Left kidney (tissue), 2 donors: Measurements from ENCODE around the gene MACF1. TPM values are rescaled to one million over a fixed set of nuclear protein-coding genes. Genes with fewer than 3 reads are reported as not detected.
"Not testable (repeated sequence)": the region's sequence is repeated elsewhere in the genome, so short reads cannot be mapped to it uniquely, and the experiment has no call there.

ENCODE experiments used
- DNase-seq: peaks from one replicate; pipeline ENCODE4 v3.0.0-alpha.2; 2013
- polyA plus RNA-seq: library from polyadenylated mRNA; unstranded; fragments of 120-200 nt; gene quantifications from one replicate; pipeline ENCODE4 v1.2.1, GENCODE V29; 2013; ENCODE audit not compliant: insufficient read length

The MACF1 gene
- polyA plus RNA-seq, 1 donor, result 327 TPM

DNA sequence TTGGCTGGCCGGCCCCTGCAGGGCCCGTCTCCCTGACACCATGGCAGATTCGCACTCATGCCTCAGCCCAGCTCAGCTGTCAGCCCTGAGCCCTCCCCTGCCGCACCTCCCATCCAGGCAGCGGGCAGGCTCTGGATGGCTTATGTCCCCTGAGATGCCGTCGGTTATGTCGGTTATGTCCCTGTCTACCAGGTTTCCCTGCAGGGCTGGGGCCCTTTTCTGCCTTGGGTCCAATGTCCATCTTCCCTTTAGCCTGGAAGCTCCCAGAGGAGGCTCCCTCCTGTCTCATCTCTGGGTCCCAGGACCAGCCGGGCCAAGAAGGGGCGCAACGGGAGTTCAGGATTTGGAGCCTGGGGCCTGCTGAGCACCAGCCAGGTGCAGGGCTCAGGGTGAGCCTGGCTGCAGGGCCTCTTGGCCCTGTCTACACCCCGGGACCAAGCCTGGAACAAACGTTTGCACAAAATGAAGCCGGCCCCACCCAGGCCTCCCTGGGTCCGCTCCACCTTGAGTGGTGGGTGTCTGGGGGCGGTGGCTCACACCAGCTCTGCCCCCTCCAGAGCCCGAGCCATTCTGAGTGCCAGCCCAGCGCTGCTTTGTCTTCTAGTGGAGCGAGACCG, 306.2 kb downstream of the MACF1 start:
- DNase-seq, result not testable (repeated sequence)

DNA sequence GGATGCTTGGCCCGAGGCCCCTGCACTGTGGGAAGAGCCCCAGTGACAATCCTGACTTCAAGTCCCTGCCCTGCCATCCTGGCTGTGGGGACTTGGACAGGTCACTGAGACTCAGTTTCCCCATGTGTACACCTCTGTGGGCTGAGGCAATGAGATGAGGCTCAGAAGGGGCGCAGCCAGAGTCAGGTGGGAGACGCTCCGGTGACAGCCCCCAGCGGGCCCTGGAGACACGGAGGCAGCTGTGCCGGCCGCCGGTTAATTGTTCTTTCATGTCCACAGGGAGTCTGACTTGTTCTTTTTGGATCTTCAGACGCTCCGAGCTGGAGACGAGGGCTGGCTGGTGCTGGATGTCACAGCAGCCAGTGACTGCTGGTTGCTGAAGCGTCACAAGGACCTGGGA, 307.0 kb downstream of the MACF1 start:
- DNase-seq, result not testable (repeated sequence)

DNA sequence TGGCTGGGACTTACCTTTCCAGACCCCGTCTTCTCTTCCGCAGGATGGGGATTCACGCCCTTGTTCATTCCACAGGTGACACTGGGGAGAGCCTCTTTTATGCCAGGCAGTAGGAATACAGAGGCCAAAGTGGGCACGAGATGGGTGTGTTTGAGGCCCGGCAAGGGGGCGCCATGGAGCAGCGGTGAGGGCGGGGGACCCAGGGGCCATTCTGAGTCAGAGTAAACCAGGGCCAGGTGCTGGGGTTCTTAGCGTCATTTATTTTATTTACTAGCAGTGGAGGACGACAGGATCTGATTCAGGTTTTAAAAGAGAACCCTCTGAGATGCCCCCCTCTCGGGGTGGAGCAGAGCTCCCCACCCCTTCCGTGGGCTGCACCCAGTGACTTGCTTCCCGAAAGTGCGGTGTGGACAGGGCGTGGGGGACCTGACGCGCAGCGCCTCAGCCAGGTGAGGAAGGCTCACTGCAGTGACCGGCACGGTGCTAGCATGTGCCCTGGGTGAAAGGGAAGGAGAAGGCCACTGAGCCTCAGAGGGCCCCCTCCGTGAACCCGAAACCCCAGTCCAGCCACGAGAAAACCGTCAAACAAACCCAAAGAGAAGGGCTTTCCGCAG, 307.8 kb downstream of the MACF1 start:
- not testable (repeated sequence) for DNase-seq

DNA sequence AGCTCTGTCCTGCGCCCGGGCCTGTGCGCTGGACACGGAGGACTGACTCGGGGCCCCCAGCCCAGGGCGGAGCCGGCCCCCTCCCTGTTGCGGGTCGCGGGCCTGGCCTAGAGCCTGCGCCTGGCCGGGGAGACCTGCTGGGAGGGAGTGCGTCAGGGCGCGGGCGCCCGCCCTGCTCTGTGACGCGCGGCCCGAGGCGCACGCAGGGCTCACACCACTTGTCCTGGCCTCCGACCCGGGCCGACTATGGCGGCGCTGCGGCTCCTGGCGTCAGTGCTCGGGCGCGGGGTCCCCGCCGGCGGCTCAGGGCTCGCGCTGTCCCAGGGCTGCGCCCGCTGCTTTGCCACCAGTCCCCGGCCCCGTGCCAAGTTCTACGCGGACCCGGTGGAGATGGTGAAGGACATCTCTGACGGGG, 310.2 kb downstream of the MACF1 start:
- not testable (repeated sequence) for DNase-seq

DNA sequence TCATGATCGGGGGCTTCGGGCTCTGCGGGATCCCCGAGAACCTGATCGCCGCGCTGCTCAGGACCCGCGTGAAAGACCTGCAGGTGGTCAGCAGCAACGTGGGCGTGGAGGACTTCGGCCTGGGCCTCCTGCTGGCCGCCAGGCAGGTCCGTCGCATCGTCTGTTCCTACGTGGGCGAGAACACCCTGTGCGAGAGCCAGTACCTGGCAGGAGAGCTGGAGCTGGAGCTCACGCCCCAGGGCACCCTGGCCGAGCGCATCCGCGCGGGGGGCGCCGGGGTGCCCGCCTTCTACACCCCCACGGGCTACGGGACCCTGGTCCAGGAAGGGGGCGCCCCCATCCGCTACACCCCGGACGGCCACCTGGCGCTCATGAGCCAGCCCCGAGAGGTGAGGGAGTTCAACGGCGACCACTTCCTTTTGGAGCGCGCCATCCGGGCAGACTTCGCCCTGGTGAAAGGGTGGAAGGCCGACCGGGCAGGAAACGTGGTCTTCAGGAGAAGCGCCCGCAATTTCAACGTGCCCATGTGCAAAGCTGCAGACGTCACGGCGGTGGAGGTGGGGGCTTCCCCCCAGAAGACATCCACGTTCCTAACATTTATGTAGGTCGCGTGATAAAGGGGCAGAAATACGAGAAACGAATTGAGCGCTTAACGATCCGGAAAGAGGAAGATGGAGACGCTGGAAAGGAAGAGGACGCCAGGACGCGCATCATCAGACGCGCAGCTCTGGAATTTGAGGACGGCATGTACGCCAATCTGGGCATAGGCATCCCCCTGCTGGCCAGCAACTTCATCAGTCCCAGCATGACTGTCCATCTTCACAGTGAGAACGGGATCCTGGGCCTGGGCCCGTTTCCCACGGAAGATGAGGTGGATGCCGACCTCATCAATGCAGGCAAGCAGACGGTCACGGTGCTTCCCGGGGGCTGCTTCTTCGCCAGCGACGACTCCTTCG, 310.9 kb downstream of the MACF1 start:
- not testable (repeated sequence) for DNase-seq

DNA sequence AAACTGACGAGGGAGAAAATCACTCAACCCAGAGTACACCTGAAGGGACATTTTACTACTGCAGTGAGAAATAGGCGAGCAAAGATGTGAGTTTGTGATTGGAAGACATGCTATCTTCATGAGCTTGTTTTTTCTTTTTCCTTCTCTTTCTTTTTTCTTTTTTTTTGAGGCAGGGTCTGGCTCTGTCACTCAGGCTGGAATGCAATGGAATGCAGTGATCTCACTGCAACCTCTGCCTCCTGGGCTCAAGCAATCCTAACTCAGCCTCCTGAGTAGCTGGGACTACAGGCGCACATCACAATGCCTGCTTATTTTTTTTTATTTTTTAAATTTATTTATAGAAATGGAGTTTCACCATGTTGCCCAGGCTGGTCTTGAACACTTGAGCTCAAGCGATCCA, 312.3 kb downstream of the MACF1 start:
- not testable (repeated sequence) for DNase-seq

DNA sequence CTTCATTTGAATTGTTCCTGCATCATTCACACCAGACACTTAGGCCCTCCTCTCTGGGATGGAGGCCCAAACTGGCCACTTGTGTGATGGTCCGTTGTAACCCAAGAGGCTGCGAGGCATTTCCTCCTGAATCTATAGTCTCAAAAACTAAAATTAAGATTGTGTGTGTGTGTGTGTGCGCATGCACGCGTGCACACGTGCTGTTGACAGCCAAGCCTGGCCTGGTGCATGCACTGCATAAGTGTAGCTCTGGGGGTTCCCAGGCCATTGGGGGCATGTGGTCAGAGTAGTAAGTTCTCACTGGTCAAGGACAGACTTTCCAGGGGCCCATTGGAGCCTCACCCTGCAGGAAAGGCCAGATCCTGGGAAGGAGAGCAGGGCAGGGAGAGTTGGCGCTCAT, 313.4 kb downstream of the MACF1 start:
- DNase-seq, result not testable (repeated sequence)

DNA sequence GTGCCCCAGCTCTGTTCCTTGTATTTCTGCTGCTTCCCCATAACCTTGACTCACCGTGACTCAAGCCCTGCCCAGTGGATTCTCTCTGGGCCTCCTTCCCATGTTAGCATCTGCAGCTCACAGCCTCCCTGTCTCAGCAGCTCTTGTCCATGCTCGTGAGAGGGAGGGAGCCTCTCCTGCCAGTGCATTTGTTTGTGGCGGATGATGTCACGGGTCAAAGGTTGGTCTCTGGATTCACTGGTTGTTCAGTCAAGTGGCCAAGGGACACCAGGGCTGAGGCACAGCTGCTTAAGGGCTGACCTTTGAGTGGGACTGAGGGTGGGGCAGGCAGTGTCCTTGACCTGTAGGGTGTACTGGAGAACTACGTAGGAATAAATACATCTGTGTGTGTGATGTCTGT, 314.9 kb downstream of the MACF1 start:
- not testable (repeated sequence) for DNase-seq

DNA sequence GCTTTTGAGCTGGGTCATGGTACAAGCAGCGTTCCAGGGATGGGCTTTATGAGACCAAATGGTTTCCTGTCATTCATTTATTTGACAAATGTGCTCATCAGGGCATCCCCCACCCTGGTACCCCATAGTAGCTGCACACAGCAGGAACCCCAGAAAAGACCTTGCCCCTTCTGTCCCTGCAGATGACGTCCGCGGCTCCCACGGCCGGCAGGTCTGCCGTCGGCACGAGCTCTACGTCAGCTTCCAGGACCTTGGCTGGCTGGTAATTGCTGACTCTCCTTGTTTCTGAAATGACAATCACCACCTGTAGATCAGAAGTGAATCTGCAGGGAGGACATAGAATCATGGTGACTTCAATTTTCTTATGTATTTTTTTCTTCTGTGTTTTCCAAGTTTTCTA, 317.7 kb downstream of the MACF1 start:
- DNase-seq, result not testable (repeated sequence)

DNA sequence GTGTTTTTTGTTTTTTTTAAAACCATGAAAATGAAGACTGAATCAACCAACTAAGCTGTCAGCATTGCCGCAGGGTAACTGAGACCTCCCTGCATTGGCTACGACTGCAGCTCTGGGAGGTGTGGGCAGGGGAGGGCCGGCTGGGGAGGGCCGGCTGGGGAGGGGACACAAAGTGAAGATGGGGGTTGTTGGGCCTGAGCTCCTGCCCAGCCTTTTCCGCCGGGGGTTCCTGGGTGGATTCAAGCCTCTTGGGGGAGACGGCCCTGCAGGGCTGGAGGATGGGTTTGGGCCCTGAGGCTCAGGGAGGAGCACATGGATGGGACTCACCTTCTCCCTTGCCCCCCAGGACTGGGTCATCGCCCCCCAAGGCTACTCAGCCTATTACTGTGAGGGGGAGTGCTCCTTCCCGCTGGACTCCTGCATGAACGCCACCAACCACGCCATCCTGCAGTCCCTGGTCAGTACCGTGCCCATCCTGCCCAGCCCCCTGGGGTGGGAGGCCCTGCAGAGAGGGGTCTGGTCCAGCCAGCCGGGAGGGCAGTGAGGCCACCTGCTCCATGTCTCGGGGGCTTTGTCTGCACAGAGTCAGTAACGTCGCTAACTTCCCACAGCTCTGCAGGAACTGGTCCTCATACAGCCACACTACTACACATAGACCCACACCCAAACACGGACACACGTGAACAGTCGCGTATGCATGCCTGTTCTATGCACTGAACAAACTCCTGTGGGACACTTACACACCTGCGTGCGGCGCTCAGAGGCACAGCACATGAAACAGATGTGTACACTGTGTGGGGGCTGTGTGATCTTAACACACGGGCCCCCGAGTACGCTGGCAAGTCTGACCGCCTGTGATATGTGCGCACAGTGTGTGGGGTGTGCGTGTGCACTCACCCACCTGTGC, 318.4 kb downstream of the MACF1 start:
- DNase-seq, result no peak

DNA sequence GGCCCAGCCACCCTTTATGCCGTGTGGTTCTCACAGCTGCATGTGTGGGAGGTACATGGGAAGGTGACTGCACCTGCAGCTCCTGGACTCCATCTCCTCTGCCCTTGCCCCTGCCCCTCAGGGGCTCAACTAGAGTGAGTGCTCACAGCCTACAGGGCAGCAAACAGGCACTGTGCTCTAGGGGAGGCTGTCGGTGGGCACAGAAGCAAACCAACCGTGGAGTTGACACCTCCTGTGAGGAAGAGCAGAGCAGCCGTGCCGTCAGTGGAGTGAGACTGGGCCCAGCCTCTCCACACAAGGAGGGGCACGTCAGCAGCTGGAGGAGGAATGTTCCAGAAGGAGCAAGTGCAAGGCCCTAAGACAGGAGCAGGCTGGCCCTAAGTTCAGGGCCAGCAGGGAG, 319.7 kb downstream of the MACF1 start:
- DNase-seq, result no peak

DNA sequence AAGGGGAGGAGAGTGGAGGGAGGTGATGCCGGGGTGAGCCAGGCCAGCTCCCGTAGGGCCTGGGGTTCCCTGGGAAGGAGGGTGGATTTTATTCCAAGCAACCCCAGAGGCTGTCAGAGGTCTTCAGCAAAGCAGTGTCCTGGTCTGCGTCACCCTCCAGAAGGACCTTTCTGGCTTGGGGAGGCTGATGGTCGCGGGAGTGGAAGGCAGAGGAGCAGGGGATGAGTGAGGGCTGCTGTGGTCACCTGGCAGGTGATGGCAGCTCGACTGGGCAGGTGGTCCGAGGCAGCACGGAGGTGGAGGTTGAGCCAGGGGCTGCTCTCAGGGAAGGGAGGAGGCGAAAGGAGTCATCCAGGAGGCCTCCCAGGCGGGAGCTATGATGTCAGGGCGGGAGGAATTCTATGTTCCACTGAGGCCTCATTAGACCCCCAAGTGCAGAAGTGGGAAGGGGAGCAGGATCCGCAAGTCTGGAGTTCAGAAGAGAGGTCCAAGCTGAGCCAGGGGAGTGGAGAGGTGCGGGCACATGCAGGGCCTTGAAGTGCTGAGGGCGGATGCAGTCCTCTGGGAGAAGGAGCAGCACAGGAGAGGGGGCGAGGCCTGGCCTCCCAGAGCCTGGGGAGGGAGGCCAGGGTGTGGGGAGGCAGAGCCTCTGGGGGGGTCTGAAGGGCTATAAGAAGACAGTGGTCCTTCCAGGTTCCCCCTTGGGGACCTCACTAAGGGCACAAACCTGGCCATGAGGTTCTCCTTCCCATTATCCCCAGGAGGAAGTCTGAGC, 320.3 kb downstream of the MACF1 start:
- no peak for DNase-seq

DNA sequence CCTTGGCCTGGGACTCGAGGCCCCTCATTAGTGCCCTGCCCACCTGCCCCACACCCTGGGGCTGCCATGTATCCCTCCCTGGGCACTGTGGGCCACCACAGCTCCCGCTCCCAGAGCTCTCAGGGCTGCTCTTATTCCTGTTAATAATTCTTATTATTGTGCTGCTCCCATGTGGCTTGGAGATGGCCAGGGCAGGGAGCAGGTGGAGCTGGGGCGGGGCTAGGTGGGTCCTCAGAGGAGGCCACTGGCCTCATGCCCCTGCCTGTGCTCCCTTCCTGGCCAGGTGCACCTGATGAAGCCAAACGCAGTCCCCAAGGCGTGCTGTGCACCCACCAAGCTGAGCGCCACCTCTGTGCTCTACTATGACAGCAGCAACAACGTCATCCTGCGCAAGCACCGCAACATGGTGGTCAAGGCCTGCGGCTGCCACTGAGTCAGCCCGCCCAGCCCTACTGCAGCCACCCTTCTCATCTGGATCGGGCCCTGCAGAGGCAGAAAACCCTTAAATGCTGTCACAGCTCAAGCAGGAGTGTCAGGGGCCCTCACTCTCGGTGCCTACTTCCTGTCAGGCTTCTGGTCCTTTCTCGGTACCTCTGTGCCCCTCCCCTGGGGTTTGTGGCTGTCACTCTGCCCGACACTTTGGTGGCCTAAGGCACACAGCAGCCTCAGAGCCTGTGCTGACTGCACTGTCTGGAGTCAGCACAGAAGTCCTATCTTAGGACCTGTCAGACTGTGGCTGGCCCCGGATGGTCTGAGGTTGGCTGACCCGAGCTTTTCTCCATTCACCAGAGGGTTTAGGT, 321.1 kb downstream of the MACF1 start:
- DNase-seq, result no peak

DNA sequence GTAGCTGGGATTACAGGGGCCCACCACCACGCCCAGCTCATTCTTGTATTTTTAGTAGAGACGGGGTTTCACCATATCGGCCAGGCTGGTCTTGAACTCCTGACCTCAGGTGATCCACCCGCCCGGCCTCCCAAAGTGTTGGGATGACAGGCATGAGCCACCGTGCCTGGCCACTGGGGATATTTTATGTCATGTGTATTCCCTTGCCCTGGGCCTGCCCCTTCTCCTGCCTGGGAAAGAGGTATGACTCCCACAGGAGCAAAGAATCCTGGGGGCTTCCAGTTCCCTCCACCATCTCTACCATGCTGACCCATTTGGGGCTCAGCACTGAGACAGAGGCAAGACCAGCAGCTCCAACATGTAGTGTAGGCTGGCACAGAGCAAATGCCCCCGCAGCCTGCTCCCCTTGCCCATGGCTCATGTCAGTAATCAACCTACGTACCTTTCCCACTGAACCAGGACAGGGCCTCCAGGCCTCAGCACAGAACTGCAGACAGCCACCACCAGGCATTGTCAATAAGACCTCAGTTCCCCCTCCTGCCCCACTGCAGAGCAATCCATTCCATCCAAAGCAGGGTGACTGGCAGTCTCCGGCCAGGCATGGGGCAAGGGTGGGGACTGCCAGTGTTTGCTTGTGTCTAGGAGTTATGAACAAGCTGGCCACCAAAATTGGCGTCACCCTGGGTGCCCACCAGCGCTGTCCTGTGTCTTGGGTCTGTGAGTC, 322.1 kb downstream of the MACF1 start:
- no peak for DNase-seq

DNA sequence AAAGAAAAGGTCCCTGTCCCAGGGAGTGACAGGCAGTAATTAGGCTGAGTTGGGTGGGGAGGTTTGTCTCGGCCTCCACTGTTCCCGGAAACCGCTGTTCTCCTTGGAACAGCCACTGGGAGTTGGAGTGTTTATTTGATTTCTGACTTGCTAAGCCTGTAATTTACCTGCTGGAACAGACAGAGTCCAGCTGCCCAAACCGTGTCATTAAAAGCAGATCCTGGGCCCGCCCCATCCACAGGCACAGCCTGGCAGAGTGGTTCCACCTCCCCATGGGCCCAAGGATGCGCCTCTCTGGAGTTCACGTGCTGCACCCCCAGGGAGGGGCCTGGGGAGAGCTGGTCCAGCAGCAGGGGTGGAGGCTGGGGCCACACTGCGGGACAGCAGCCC, 322.7 kb downstream of the MACF1 start:
- DNase-seq, result not testable (repeated sequence)

DNA sequence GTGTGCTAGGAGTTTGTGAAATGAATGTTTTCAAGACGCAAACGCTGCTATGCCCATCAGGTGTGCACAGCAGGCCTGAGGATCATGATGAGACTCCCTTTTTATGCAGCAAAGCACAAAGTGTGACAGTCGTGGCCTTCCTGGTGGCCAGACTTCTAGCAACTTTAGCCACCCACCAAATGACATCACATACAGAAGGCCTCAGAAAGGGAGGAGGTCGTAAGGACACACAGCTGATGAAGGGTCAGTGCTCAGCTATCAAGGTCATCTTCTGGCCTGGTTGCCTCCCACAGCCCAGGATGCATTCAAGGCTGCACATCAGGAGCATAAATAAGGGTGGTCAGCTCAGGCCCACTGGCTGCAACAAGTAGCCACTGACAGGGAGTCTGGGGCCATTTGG, 323.6 kb downstream of the MACF1 start:
- no peak for DNase-seq

DNA sequence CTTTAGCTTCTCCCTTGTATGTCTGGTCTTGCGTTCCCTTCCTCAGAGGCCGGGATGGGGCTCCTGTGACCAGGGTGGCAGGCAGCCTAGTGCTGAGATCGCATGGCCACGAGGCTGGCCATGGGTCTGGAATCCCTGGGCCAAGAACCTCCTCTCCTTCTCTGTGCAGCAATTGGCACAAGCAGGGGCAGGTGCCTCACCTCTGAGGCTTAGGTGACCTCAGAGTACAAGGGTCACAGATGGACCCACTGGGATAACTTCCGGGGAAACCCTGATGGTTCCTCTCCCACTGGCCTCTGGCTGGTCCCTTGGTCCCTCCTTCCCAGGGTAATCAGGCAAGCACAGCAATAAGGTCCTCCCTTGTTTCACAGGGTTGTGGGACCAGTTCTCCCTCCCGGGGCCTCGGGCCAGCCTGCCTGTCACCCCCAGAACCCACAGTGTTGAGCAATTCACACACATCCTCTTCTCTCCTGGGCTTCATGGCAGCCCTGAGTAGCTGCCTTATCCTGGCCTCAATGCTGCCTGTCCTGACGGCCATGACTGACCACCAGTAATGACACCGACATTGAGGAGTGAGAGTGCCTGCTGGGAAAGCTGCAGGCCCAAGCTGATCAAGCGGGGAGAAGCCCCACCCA, 325.5 kb downstream of the MACF1 start:
- no peak for DNase-seq

DNA sequence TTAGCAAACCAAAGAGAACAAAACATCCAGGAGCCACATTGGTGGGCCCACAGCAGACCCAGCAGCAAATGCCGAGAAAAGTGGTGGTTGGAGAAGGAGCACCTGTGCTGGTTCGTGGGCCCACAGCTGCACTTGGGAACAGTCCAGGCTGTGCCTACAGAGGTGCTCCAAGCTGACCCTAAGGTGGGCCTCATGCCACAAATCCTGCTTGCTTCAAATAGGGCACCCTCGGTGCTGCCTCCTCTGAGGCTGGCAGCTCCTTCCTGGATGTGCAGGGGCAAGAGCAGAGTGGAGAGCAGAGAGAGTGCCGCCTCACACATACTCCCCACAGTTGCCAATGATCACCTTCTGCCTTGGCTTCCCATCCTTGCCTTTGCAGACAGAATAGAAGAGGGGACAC, 327.0 kb downstream of the MACF1 start:
- DNase-seq, result no peak

DNA sequence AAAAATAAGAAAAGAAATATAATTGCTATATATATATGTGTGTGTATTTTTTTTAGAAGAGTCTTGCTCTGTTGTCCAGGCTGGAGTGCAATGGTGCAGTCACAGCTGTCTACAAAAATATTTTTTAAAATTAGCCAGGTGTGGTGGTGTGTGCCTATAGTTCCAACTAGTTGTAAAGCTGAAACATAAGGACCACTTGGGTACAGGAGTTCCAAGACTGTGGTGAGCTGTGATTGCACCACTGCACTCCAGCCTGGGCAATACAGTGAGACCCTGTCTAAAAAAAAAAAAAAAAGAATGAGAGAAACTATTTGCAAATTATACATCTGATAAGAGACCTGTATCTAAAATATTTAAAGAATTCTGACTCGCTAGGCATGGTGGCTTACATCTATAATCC, 328.9 kb downstream of the MACF1 start:
- DNase-seq, result no peak
